IMR-90 (cell line): Measurements from ENCODE around the gene C22orf39. TPM values are rescaled to one million over a fixed set of nuclear protein-coding genes. Genes with fewer than 3 reads are reported as not detected.

Source experiments
- ATAC-seq: fragments of 200-7000 bp; cut with Tn5 transposase; 2 replicates; pipeline ENCODE4 v1.9.1; 2020; ENCODE audit warnings: low read depth, mild to moderate bottlenecking, moderate library complexity
- BruUV-seq: library from RNA; stranded (reverse); fragments of 400-500 nt; replicated peaks from 2 replicates; lab custom pipeline; 2021; lab: Mats Ljungman, UMichigan
- CTCF ChIA-PET: fragments of 300-600 bp; formaldehyde crosslinking; extraction: SDS; loops from one replicate; lab custom pipeline; 2021; ENCODE audit warnings: antibody characterized with exemption; lab: Yijun Ruan, JAX
- POLR2A ChIA-PET: fragments of 300-600 bp; sonication (Branson Sonifier 250); formaldehyde crosslinking; loops from one replicate; lab custom pipeline; 2022; ENCODE audit warnings: antibody characterized with exemption; ENCODE audit not compliant: unreplicated experiment; lab: Charles Lee
- DNase-seq: peaks from one replicate; pipeline ENCODE4 v3.0.0; 2013
- H2AFZ ChIP-seq: replicated peaks from 2 replicates; pipeline ENCODE3; 2013; ENCODE audit warnings: low read length, mild to moderate bottlenecking; ENCODE audit not compliant: poor library complexity
- H2AK5ac ChIP-seq: 2 replicates; pipeline ENCODE4 v1.6.1; 2013; ENCODE audit warnings: low read depth, low read length, inconsistent platforms
- H2AK9ac ChIP-seq: replicated peaks from 2 replicates; pipeline ENCODE3; 2013; ENCODE audit warnings: mild to moderate bottlenecking, low read depth, low read length, moderate library complexity; ENCODE audit not compliant: poor library complexity
- H2BK120ac ChIP-seq: 2 replicates; pipeline ENCODE4 v1.6.1; 2013; ENCODE audit warnings: low read depth, low read length, inconsistent platforms
- H2BK15ac ChIP-seq: 3 replicates; pipeline ENCODE4 v1.6.1; 2013; ENCODE audit warnings: low read depth, low read length, inconsistent platforms
- H2BK20ac ChIP-seq: 2 replicates; pipeline ENCODE4 v1.6.1; 2013; ENCODE audit warnings: low read depth, mild to moderate bottlenecking, inconsistent platforms, low read length, moderate library complexity
- H2BK5ac ChIP-seq: 2 replicates; pipeline ENCODE4 v1.6.1; 2013; ENCODE audit warnings: mild to moderate bottlenecking, low read depth, low read length, inconsistent platforms; ENCODE audit not compliant: poor library complexity, severe bottlenecking
- H3K14ac ChIP-seq: replicated peaks from 2 replicates; pipeline ENCODE4 v1.6.1; 2013; ENCODE audit warnings: low read depth, low read length, inconsistent platforms
- H3K18ac ChIP-seq: 2 replicates; pipeline ENCODE4 v1.6.1; 2013; ENCODE audit warnings: low read depth, low read length, control low read depth
- H3K23ac ChIP-seq: 2 replicates; pipeline ENCODE4 v1.6.1; 2013; ENCODE audit warnings: low read depth, low read length, inconsistent platforms
- H3K27ac ChIP-seq: 2 replicates; pipeline ENCODE4 v1.5.1; 2013; ENCODE audit warnings: mild to moderate bottlenecking, control low read depth, low read length; ENCODE audit not compliant: insufficient read depth
- H3K27me3 ChIP-seq: 2 replicates; pipeline ENCODE4 v1.6.1; 2013; ENCODE audit warnings: low read length; ENCODE audit not compliant: control insufficient read depth, insufficient read depth
- H3K36me3 ChIP-seq: 2 replicates; pipeline ENCODE4 v1.6.1; 2013; ENCODE audit warnings: low read length, mixed read lengths; ENCODE audit not compliant: control insufficient read depth, insufficient read depth
- H3K4ac ChIP-seq: 2 replicates; pipeline ENCODE4 v1.6.1; 2013; ENCODE audit warnings: low read depth, low read length, inconsistent platforms
- H3K4me1 ChIP-seq: 2 replicates; pipeline ENCODE4 v1.6.1; 2013; ENCODE audit warnings: low read length, mixed read lengths; ENCODE audit not compliant: control insufficient read depth, insufficient read depth
- H3K4me2 ChIP-seq: 2 replicates; pipeline ENCODE4 v1.6.1; 2013; ENCODE audit warnings: low read depth, mild to moderate bottlenecking, control low read depth, low read length, moderate library complexity
- H3K4me3 ChIP-seq: 2 replicates; pipeline ENCODE4 v1.5.1; 2013; ENCODE audit warnings: low read depth, mild to moderate bottlenecking, control low read depth, low read length, moderate library complexity; ENCODE audit not compliant: insufficient read depth
- H3K56ac ChIP-seq: 2 replicates; pipeline ENCODE4 v1.6.1; 2013; ENCODE audit warnings: low read length, inconsistent platforms; ENCODE audit not compliant: insufficient read depth; ENCODE audit errors: extremely low read depth
- H3K79me1 ChIP-seq, 2 experiments: 2 replicates each; pipeline ENCODE4 v1.6.1; 2013; ENCODE audit warnings: low read length in 2 of 2, inconsistent platforms in 1 of 2, low read depth in 1 of 2
- H3K9ac ChIP-seq: 2 replicates; pipeline ENCODE4 v1.6.1; 2013; ENCODE audit warnings: low read depth, low read length, control low read depth
- H3K9me1 ChIP-seq: 2 replicates; pipeline ENCODE4 v1.6.1; 2013; ENCODE audit warnings: low read length, inconsistent platforms; ENCODE audit not compliant: insufficient read depth
- H3K9me3 ChIP-seq: 2 replicates; pipeline ENCODE4 v1.6.1; 2013; ENCODE audit warnings: low read length; ENCODE audit not compliant: control insufficient read depth, insufficient read depth
- H4K20me1 ChIP-seq: 2 replicates; pipeline ENCODE4 v1.6.1; 2013; ENCODE audit warnings: low read length, inconsistent platforms; ENCODE audit not compliant: insufficient read depth
- H4K5ac ChIP-seq: 2 replicates; pipeline ENCODE4 v1.6.1; 2013; ENCODE audit warnings: mild to moderate bottlenecking, low read depth, low read length, control low read depth
- H4K8ac ChIP-seq, 2 experiments: 2 replicates each; pipeline ENCODE4 v1.6.1; 2013; ENCODE audit warnings: low read depth in 2 of 2, low read length in 2 of 2, control low read depth in 1 of 2, inconsistent platforms in 1 of 2
- H4K91ac ChIP-seq: 2 replicates; pipeline ENCODE4 v1.6.1; 2013; ENCODE audit warnings: low read depth, low read length, inconsistent platforms; ENCODE audit not compliant: insufficient read depth
- BHLHE40 ChIP-seq: fragments of 150-350 bp; IDR thresholded peaks from 2 replicates; pipeline ENCODE4 v1.6.1; 2016; ENCODE audit warnings: mild to moderate bottlenecking, low read depth, low read length
- CEBPB ChIP-seq: IDR thresholded peaks from 2 replicates; pipeline ENCODE4 v1.6.1; 2012; ENCODE audit warnings: low read depth, low read length, improper control_type of control experiment
- CHD1 ChIP-seq: IDR thresholded peaks from 2 replicates; pipeline ENCODE4 v1.6.1; 2012; ENCODE audit warnings: low read depth, low read length, improper control_type of control experiment
- MAFK ChIP-seq: IDR thresholded peaks from 2 replicates; pipeline ENCODE4 v1.6.1; 2012; ENCODE audit warnings: low read depth, low read length, improper control_type of control experiment
- MAZ ChIP-seq: IDR thresholded peaks from 2 replicates; pipeline ENCODE4 v1.6.1; 2012; ENCODE audit warnings: low read depth, mild to moderate bottlenecking, low read length, improper control_type of control experiment, moderate library complexity, borderline replicate concordance
- MXI1 ChIP-seq: IDR thresholded peaks from 2 replicates; pipeline ENCODE4 v1.6.1; 2012; ENCODE audit warnings: low read depth, mild to moderate bottlenecking, low read length, moderate library complexity, borderline replicate concordance
- NFE2L2 ChIP-seq: fragments of 150-350 bp; IDR thresholded peaks from 2 replicates; pipeline ENCODE4 v1.6.1; 2016; ENCODE audit warnings: low read depth, mild to moderate bottlenecking, low read length
- POLR2A ChIP-seq: IDR thresholded peaks from 2 replicates; pipeline ENCODE4 v1.6.1; 2012; ENCODE audit warnings: mild to moderate bottlenecking, low read depth, low read length
- RAD21 ChIP-seq: IDR thresholded peaks from 2 replicates; pipeline ENCODE4 v1.6.1; 2012; ENCODE audit warnings: low read length, improper control_type of control experiment
- RCOR1 ChIP-seq: IDR thresholded peaks from 2 replicates; pipeline ENCODE4 v1.6.1; 2012; ENCODE audit warnings: mild to moderate bottlenecking, low read length, improper control_type of control experiment; ENCODE audit not compliant: insufficient replicate concordance
- RFX5 ChIP-seq: IDR thresholded peaks from 2 replicates; pipeline ENCODE4 v1.8.0; 2012; ENCODE audit warnings: low read depth, mild to moderate bottlenecking, low read length, moderate library complexity
- SMC3 ChIP-seq: fragments of 150-350 bp; IDR thresholded peaks from 2 replicates; pipeline ENCODE4 v1.6.1; 2016; ENCODE audit warnings: low read depth, mild to moderate bottlenecking, antibody characterized with exemption, low read length, moderate library complexity
- USF2 ChIP-seq: fragments of 150-350 bp; IDR thresholded peaks from 2 replicates; pipeline ENCODE4 v1.6.1; 2017; ENCODE audit warnings: mild to moderate bottlenecking, antibody characterized with exemption, low read length, low read depth
- WGBS, 2 experiments: methylation state at CpG; one replicate each; pipeline versions ENCODE4 v1.1.5 to v1.1.7; 2013; ENCODE audit warnings: missing lambda C conversion rate in 2 of 2; ENCODE audit not compliant: insufficient read length in 1 of 2; ENCODE audit errors: extremely low coverage in 2 of 2; 5-methylcytosine and 5-hydroxymethylcytosine counted together
- dilution Hi-C: fragments of 300-500 bp; cut with HindIII; formaldehyde crosslinking; loops from one replicate; pipeline ENCODE4 v1.14.3; 2018; ENCODE audit warnings: low sequenced_read_pairs; ENCODE audit not compliant: unreplicated experiment
- in situ Hi-C: fragments of 300-500 bp; cut with MboI; formaldehyde crosslinking; loops from 3 replicates; pipeline ENCODE4 v1.14.3; 2019; ENCODE audit warnings: low sequenced_read_pairs, inconsistent platforms, mixed read lengths
- intact Hi-C: fragments of 100-400 bp; cut with micrococcal nuclease; formaldehyde crosslinking; loops from 2 replicates; pipeline ENCODE4 v1.10.0; 2022
- polyA plus RNA-seq, 3 experiments: library from polyadenylated mRNA; depleted of rRNA; stranded (reverse); fragments of >200 nt; gene quantifications; 2 replicates each; pipeline ENCODE4 v1.2.3, GENCODE V29; 2012; ENCODE audit warnings: low replicate concordance in 1 of 3
- total RNA-seq: library from RNA; depleted of rRNA; stranded (reverse); fragments of >200 nt; gene quantifications from 2 replicates; pipeline ENCODE4 v1.2.3, GENCODE V29; 2012
- TF ChIP-seq, protein P1 (sequence below): conservative IDR thresholded peaks from 2 replicates; pipeline ENCODE4 v1.5.1; 2012; ENCODE audit warnings: mild to moderate bottlenecking, low read depth, low read length, improper control_type of control experiment
- TF ChIP-seq, protein P2 (sequence below): fragments of 150-350 bp; IDR thresholded peaks from 2 replicates; pipeline ENCODE4 v1.6.1; 2016; ENCODE audit warnings: low read depth, mild to moderate bottlenecking, low read length, moderate library complexity, borderline replicate concordance

Gene C22orf39
- total and polyA plus RNA-seq, 2 of the 4 experiments (the other 2 are of a cell fraction) = 8.2 to 8.9 TPM

- 100% methylated on average over 4 of the region's 9 CpGs; no CpG with 5 or more reads in 1 of the 2 experiments for WGBS, 2 experiments
- no peak overlapping the region for H3K56ac ChIP-seq
- H2BK20ac ChIP-seq = no peak overlapping the region
- no peak overlapping the region for H3K4me2 ChIP-seq
- no peak for DNase-seq
- H3K27me3 ChIP-seq = no peaks in the 10 kb centered on the region
- H4K8ac ChIP-seq = no peak overlapping the region
- no peak for TF ChIP-seq RCOR1
- no peak for TF ChIP-seq BHLHE40
- no peak for TF ChIP-seq RFX5
- TF ChIP-seq MXI1 = no peak
- no peak for TF ChIP-seq MAZ
- TF ChIP-seq MAFK = no peak
- TF ChIP-seq, protein P1, sequence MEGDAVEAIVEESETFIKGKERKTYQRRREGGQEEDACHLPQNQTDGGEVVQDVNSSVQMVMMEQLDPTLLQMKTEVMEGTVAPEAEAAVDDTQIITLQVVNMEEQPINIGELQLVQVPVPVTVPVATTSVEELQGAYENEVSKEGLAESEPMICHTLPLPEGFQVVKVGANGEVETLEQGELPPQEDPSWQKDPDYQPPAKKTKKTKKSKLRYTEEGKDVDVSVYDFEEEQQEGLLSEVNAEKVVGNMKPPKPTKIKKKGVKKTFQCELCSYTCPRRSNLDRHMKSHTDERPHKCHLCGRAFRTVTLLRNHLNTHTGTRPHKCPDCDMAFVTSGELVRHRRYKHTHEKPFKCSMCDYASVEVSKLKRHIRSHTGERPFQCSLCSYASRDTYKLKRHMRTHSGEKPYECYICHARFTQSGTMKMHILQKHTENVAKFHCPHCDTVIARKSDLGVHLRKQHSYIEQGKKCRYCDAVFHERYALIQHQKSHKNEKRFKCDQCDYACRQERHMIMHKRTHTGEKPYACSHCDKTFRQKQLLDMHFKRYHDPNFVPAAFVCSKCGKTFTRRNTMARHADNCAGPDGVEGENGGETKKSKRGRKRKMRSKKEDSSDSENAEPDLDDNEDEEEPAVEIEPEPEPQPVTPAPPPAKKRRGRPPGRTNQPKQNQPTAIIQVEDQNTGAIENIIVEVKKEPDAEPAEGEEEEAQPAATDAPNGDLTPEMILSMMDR = no peak
- TF ChIP-seq CEBPB = no peak
- no peak for TF ChIP-seq POLR2A
- no peak for TF ChIP-seq USF2
- no peak for TF ChIP-seq NFE2L2
- TF ChIP-seq CHD1 = no peak
- no peak for TF ChIP-seq SMC3
- TF ChIP-seq RAD21 = no peak
- TF ChIP-seq, protein P2, sequence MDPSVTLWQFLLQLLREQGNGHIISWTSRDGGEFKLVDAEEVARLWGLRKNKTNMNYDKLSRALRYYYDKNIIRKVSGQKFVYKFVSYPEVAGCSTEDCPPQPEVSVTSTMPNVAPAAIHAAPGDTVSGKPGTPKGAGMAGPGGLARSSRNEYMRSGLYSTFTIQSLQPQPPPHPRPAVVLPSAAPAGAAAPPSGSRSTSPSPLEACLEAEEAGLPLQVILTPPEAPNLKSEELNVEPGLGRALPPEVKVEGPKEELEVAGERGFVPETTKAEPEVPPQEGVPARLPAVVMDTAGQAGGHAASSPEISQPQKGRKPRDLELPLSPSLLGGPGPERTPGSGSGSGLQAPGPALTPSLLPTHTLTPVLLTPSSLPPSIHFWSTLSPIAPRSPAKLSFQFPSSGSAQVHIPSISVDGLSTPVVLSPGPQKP = no peak
- no peak overlapping the region for H2BK15ac ChIP-seq
- H3K27ac ChIP-seq = no peak overlapping the region
- 0 out of 2 replicates have a peak, but pooled peaks cover 3% of the 10 kb centered on the region for H3K9me1 ChIP-seq
- dilution Hi-C loops = no loop called here
- in situ Hi-C loops = no loop called here
- H3K4me3 ChIP-seq = no peak overlapping the region
- peaks cover 1% of the 10 kb centered on the region; the same call in 1 of the 2 replicates for H3K36me3 ChIP-seq
- H3K14ac ChIP-seq = no peak overlapping the region
- ChIA-PET POLR2A (no interaction called here), CTCF (no interaction called here)
- peaks cover 5% of the 10 kb centered on the region; the same call in 1 of the 2 replicates for H4K20me1 ChIP-seq
- ATAC-seq = no peak
- intact Hi-C loops = no loop called here
- H2AFZ ChIP-seq = no peak overlapping the region
- H3K23ac ChIP-seq = no peak overlapping the region
- no peak overlapping the region for H3K4ac ChIP-seq
- H3K79me1 ChIP-seq = peaks cover 17 to 35% of the 10 kb centered on the region in 2 experiments; a peak in 3 of 4 replicates
- no peak overlapping the region for H2BK5ac ChIP-seq
- H3K4me1 ChIP-seq = peaks cover 3% of the 10 kb centered on the region
- H3K9me3 ChIP-seq = no peaks in the 10 kb centered on the region
- H4K91ac ChIP-seq = no peak overlapping the region
- H3K18ac ChIP-seq = no peak overlapping the region
- H2AK9ac ChIP-seq = no peak overlapping the region
- BruUV-seq = no TSS peak
- no peak overlapping the region for H3K9ac ChIP-seq
- H2AK5ac ChIP-seq = no peak overlapping the region
- H2BK120ac ChIP-seq = no peak overlapping the region
- H4K5ac ChIP-seq = no peak overlapping the region
These were observed 34.8 kb upstream of the C22orf39 start for GRCh38 chr22:19482297-19482696.
